PFSK-1 (cell line): Measurements from ENCODE around the gene BABAM2.

Experiments used
- FOXP2 ChIP-seq: optimal IDR thresholded peaks from 2 replicates; pipeline ENCODE3; 2011; ENCODE audit warnings: borderline replicate concordance, control low read depth, inconsistent platforms; ENCODE audit not compliant: insufficient read depth; ENCODE audit errors: extremely low read length, extremely low read depth
- POLR2AphosphoS5 ChIP-seq: IDR thresholded peaks from 2 replicates; pipeline ENCODE4 v1.6.1; 2012; ENCODE audit warnings: low read depth, mild to moderate bottlenecking, control low read depth, low read length, moderate library complexity
- REST ChIP-seq, 2 experiments: IDR thresholded peaks; 2 replicates each; pipeline versions ENCODE4 v1.6.1 to v1.8.0; 2011 to 2012; ENCODE audit warnings: low read depth in 2 of 2, low read length in 2 of 2, control low read depth in 1 of 2, inconsistent platforms in 1 of 2, mild to moderate bottlenecking in 1 of 2, moderate library complexity in 1 of 2; ENCODE audit not compliant: insufficient read depth in 1 of 2
- SIN3A ChIP-seq: IDR thresholded peaks from 2 replicates; pipeline ENCODE4 v1.6.1; 2012; ENCODE audit warnings: mild to moderate bottlenecking, low read length, moderate library complexity, borderline replicate concordance; ENCODE audit not compliant: insufficient read depth
- TAF1 ChIP-seq: IDR thresholded peaks from 2 replicates; pipeline ENCODE4 v1.6.1; 2012; ENCODE audit warnings: low read length, control low read depth, borderline replicate concordance; ENCODE audit not compliant: insufficient read depth

Gene BABAM2

DNA sequence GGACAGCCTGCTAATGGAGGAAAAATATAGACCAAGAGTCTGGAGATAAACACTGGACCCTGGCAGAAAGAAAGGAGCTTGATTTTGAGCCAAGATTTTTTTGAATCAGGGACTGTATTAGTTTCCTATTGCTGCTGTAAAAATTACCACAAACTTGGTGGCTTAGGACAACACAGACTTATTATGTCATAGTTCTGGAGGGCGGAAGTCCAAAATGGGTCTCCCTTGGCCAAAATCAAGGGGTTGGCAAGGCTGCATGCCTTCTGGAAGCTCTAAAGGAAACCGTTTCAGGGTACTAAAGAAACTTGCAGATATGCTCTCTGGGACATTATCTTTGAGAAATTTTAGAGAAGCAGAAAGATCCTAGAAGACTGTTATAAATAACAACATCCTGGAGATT, 140.1 kb downstream of the BABAM2 start:
- no peak for TF ChIP-seq TAF1
- TF ChIP-seq SIN3A: no peak
- no peak for TF ChIP-seq REST (IDR thresholded peaks at IDR 0.05; ENCODE audit: insufficient read depth in 1 of 2, low read depth in 2 of 2, low read length in 2 of 2)
- TF ChIP-seq FOXP2: no peak
- no peak for TF ChIP-seq POLR2AphosphoS5

GRCh38 chr2:28032816-28033215, 142.3 kb downstream of the BABAM2 start:
- TF ChIP-seq REST (IDR thresholded peaks at IDR 0.05; ENCODE audit: insufficient read depth in 1 of 2, low read depth in 2 of 2, low read length in 2 of 2) (no peak), SIN3A (no peak), POLR2AphosphoS5 (no peak), FOXP2 (no peak), TAF1 (no peak)

GRCh38 chr2:28034696-28035095, 144.2 kb downstream of the BABAM2 start:
- TF ChIP-seq TAF1 (no peak), POLR2AphosphoS5 (no peak), FOXP2 (no peak), REST (IDR thresholded peaks at IDR 0.05; ENCODE audit: insufficient read depth in 1 of 2, low read depth in 2 of 2, low read length in 2 of 2) (no peak), SIN3A (no peak)

GRCh38 chr2:28035163-28035690, 144.7 kb downstream of the BABAM2 start:
- TF ChIP-seq TAF1 (no peak), FOXP2 (no peak), SIN3A (no peak), POLR2AphosphoS5 (no peak), REST (IDR thresholded peaks at IDR 0.05; ENCODE audit: insufficient read depth in 1 of 2, low read depth in 2 of 2, low read length in 2 of 2) (no peak)

GRCh38 chr2:28035816-28036215, 145.3 kb downstream of the BABAM2 start:
- TF ChIP-seq TAF1 (no peak), SIN3A (no peak), REST (IDR thresholded peaks at IDR 0.05; ENCODE audit: insufficient read depth in 1 of 2, low read depth in 2 of 2, low read length in 2 of 2) (no peak), POLR2AphosphoS5 (no peak), FOXP2 (no peak)
